Measurements from ENCODE around the gene P2RX6.

DNA sequence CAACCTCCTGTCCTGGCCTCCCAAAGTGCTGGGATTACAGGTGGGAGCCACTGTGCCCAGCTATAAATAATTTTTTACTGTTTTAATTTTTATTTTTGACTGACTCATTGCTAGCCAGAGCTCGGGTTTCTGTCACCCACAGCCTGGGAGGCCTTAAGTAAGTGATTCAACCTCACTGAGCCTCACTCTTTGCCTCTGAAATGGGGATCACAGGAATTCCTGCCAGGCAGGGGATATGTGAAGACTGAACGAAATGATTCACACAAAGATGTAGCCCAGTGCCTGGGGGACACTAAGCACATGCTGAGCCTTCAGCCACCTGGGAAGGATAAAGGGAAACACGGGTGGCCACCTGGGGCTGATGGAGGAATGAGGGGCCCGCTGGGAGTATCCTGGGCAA is 27.0 kb downstream of the P2RX6 start:
- TF ChIP-seq, protein P1, sequence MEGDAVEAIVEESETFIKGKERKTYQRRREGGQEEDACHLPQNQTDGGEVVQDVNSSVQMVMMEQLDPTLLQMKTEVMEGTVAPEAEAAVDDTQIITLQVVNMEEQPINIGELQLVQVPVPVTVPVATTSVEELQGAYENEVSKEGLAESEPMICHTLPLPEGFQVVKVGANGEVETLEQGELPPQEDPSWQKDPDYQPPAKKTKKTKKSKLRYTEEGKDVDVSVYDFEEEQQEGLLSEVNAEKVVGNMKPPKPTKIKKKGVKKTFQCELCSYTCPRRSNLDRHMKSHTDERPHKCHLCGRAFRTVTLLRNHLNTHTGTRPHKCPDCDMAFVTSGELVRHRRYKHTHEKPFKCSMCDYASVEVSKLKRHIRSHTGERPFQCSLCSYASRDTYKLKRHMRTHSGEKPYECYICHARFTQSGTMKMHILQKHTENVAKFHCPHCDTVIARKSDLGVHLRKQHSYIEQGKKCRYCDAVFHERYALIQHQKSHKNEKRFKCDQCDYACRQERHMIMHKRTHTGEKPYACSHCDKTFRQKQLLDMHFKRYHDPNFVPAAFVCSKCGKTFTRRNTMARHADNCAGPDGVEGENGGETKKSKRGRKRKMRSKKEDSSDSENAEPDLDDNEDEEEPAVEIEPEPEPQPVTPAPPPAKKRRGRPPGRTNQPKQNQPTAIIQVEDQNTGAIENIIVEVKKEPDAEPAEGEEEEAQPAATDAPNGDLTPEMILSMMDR (IDR thresholded peaks at IDR 0.05; ENCODE audit: borderline replicate concordance, extremely low read depth, low read length, poor library complexity, severe bottlenecking), result no peak
- no peak for TF ChIP-seq EZH2 (IDR thresholded peaks at IDR 0.05; ENCODE audit: borderline replicate concordance, low read depth, low read length, severe bottlenecking)

All from DND-41 (cell line).